Measurements from ENCODE around the gene MBD5.

- no peak for TF ChIP-seq POLR2A (IDR thresholded peaks at IDR 0.05)
- no peak for TF ChIP-seq CTCF (IDR thresholded peaks at IDR 0.05)
Measured at GRCh38 chr2:148479398-148479797, 458.5 kb downstream of the MBD5 start.
